ENCODE data around the gene F8A1. TPM values are rescaled to one million over a fixed set of nuclear protein-coding genes. Genes with fewer than 3 reads are reported as not detected.
"Not testable (repeated sequence)": the region's sequence is repeated elsewhere in the genome, so short reads cannot be mapped to it uniquely, and the experiment has no call there.

The F8A1 gene
- total RNA-seq, 4 donors from 2014 or later, result 0.28 to 16.7 (median 6.1) TPM

GRCh38 chrX:154914052-154914451 lies 27.9 kb downstream of the F8A1 start:
- no peak overlapping the region for H3K4me3 ChIP-seq
- H3K36me3 ChIP-seq, result no peaks in the 10 kb centered on the region
- TF ChIP-seq POLR2A (IDR thresholded peaks at IDR 0.05) (no peak), CTCF (IDR thresholded peaks at IDR 0.05) (no peak)
- H3K9me3 ChIP-seq, result no peaks in the 10 kb centered on the region
- H3K27ac ChIP-seq, result no peak overlapping the region
- no peaks in the 10 kb centered on the region for H3K27me3 ChIP-seq
- intact Hi-C loops (cut with DNase I; ENCODE audit: low total_unique reads), result no loop called here
- no peaks in the 10 kb centered on the region for H3K4me1 ChIP-seq
- DNase-seq, result no peak

GRCh38 chrX:154918060-154918483 lies 31.9 kb downstream of the F8A1 start:
- Histone ChIP-seq H3K27me3 (no peaks in the 10 kb centered on the region), H3K36me3 (no peaks in the 10 kb centered on the region), H3K27ac (no peak overlapping the region), H3K4me3 (no peak overlapping the region), H3K4me1 (no peaks in the 10 kb centered on the region), H3K9me3 (no peaks in the 10 kb centered on the region)
- DNase-seq, result peak; percentile 63 to 79
- TF ChIP-seq CTCF (IDR thresholded peaks at IDR 0.05), result peak; percentile 41 to 64 (median 45)
- no peak for TF ChIP-seq POLR2A (IDR thresholded peaks at IDR 0.05)
- intact Hi-C loops (cut with DNase I; ENCODE audit: low total_unique reads), result no loop called here

GRCh38 chrX:154924771-154925170 lies 38.6 kb downstream of the F8A1 start:
- H3K36me3 ChIP-seq; H3K4me3 ChIP-seq; H3K4me1 ChIP-seq; intact Hi-C loops (cut with DNase I; ENCODE audit: low total_unique reads); H3K9me3 ChIP-seq; H3K27me3 ChIP-seq; DNase-seq; H3K27ac ChIP-seq: not testable (repeated sequence)

MicroRNA genes within 50 kb of the gene (microRNA counts, 767-probe panel; counts per million panel counts)
- 0 counts per million in 2 donors for microRNA hsa-miR-1184

Small RNA genes lying within 50 kb of the gene (microRNA-seq; reads per million reads assigned to microRNA genes)
- gene MIR1184-1 (ENCODE audit: borderline microRNAs expressed, borderline replicate concordance), result not detected

Small RNA genes lying within 50 kb of the gene (small RNA-seq; reads per million reads assigned to genes)
- gene MIR1184-1, result not detected

Other genes starting within 250 kb of the F8A1 start
- gene CTAG2, start 232.8 kb upstream of the F8A1 start, total RNA-seq, result not detected
- 10 to 100 TPM in 1 of 4 donors, 1 to 10 TPM in 3; 2.9 to 34.1 (median 7.2) TPM for gene GAB3, start 135.3 kb upstream of the F8A1 start, total RNA-seq
- gene DKC1, start 123.5 kb upstream of the F8A1 start, total RNA-seq, result 10 to 100 TPM in 2 of 4 donors, 1 to 10 TPM in 2; 6.4 to 36.4 (median 19.1) TPM
- 10 to 100 TPM in 3 of 4 donors, 1 to 10 TPM in 1; 8.5 to 31.0 (median 20.4) TPM for gene MPP1, start 80.9 kb upstream of the F8A1 start, total RNA-seq
- gene SMIM9, start 51.7 kb upstream of the F8A1 start, total RNA-seq, result not detected
- 10 to 100 TPM; 11.8 to 63.0 (median 28.5) TPM for gene F8, start 136.4 kb downstream of the F8A1 start, total RNA-seq
- gene FUNDC2, start 140.5 kb downstream of the F8A1 start, total RNA-seq, result 100 to 1,000 TPM in 1 of 4 donors, 10 to 100 TPM in 3; 47.8 to 102 (median 70.7) TPM
- gene CMC4, start 184.8 kb downstream of the F8A1 start, total RNA-seq, result 10 to 100 TPM in 2 of 4 donors, 1 to 10 TPM in 2; 7.3 to 53.5 (median 12.2) TPM
- 10 to 100 TPM in 1 of 4 donors, 1 to 10 TPM in 1, under 1 TPM in 1, not detected in 1; 0.41 to 28.3 (median 6.4) TPM for gene MTCP1, start 184.8 kb downstream of the F8A1 start, total RNA-seq
- gene BRCC3, start 185.2 kb downstream of the F8A1 start, total RNA-seq, result 10 to 100 TPM in 2 of 4 donors, 1 to 10 TPM in 1, under 1 TPM in 1; 0.77 to 15.6 (median 8.8) TPM